ENCODE measurements around the gene LIN37. TPM values are rescaled to one million over a fixed set of nuclear protein-coding genes. Genes with fewer than 3 reads are reported as not detected.

LIN37 gene
- total and polyA plus RNA-seq, 2 of the 13 experiments (the other 11 are each of a cell fraction or from before 2014, with no cell fraction given), result 6.3 to 8.7 TPM

DNA sequence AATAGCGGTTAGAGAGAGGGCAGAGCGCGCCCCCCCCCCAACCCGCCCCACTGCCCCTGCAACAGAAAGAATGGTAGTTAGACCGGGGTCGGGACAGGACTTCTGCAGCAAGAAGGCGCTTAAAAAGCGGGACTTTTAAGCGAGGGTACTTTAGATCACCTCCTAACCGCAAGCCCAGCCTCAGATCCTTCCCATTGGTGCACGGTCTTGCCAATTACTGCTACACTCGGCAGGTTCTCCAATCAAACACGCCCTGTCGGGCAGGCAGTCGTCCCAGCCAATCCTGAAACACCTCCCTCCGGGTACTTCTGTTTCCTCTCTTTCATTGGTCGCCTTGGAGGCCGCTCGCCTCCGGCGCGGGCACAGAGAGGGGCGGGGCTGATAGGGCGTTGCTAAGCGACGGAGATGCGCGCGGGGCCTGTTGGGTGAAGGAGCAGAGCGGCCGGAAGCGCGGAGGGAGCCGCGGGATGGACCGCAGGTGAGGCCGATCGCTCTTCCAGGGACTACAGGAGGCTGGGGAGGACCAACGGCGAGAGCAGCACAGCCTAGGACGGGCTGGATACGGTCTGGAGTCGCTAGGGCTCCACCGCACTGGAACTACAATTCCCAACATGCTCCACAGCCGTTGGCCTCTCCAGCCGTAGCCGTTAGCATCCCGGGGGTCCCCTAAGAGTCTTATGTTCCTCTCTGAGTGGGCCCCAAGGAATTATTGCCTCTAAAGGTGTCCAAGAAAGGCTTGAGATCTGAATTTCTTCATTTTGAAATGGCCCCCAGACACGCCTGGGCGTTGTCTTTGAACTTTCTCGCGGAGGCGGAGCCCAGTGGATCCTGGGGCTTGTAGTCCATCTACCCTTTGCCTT lies 9.6 kb downstream of the LIN37 start, which contains the start of gene PROSER3 (continued):
- TF ChIP-seq RARG (CRISPR knock-in tag; IDR thresholded peaks at IDR 0.05; ENCODE audit: low read depth) (no peak), IRX3 (CRISPR knock-in tag; IDR thresholded peaks at IDR 0.05; ENCODE audit: borderline replicate concordance, low read depth) (no peak), MYC (CRISPR knock-in tag; IDR thresholded peaks at IDR 0.05; ENCODE audit: borderline replicate concordance) (peak; percentile 80), PRPF4 (IDR thresholded peaks at IDR 0.05; ENCODE audit: low read depth, low read length, poor library complexity, severe bottlenecking) (no peak), MXD4 (CRISPR knock-in tag; IDR thresholded peaks at IDR 0.05) (peak; percentile 66; the same call in 1 of the 2 replicates), POGZ (CRISPR knock-in tag; IDR thresholded peaks at IDR 0.05) (no peak), KLF16 (CRISPR knock-in tag; IDR thresholded peaks at IDR 0.05) (no peak), GABPA (IDR thresholded peaks at IDR 0.05; ENCODE audit: low read depth, low read length) (peak; percentile 50), GABPA (CRISPR knock-in tag; IDR thresholded peaks at IDR 0.05; ENCODE audit: low read depth) (peak; percentile 79), RAD51 (IDR thresholded peaks at IDR 0.05; ENCODE audit: borderline replicate concordance) (no peak), SETDB1 (CRISPR knock-in tag; IDR thresholded peaks at IDR 0.05; ENCODE audit: borderline replicate concordance) (no peak), ZNF839 (CRISPR knock-in tag; IDR thresholded peaks at IDR 0.05; ENCODE audit: borderline replicate concordance) (peak; percentile 42; the same call in 1 of the 2 replicates), NFE2L2 (IDR thresholded peaks at IDR 0.05; ENCODE audit: low read length) (no peak), LCORL (IDR thresholded peaks at IDR 0.05) (no peak), LCORL (CRISPR knock-in tag; IDR thresholded peaks at IDR 0.05) (peak; percentile 51), ZNF207 (IDR thresholded peaks at IDR 0.05; ENCODE audit: borderline replicate concordance) (no peak), CREM (IDR thresholded peaks at IDR 0.05) (peak; percentile 73), CREM (CRISPR knock-in tag; IDR thresholded peaks at IDR 0.05) (no peak), ZFAT (CRISPR knock-in tag; conservative IDR thresholded peaks at IDR 0.05) (no peak)
- TF ChIP-seq, protein P1, sequence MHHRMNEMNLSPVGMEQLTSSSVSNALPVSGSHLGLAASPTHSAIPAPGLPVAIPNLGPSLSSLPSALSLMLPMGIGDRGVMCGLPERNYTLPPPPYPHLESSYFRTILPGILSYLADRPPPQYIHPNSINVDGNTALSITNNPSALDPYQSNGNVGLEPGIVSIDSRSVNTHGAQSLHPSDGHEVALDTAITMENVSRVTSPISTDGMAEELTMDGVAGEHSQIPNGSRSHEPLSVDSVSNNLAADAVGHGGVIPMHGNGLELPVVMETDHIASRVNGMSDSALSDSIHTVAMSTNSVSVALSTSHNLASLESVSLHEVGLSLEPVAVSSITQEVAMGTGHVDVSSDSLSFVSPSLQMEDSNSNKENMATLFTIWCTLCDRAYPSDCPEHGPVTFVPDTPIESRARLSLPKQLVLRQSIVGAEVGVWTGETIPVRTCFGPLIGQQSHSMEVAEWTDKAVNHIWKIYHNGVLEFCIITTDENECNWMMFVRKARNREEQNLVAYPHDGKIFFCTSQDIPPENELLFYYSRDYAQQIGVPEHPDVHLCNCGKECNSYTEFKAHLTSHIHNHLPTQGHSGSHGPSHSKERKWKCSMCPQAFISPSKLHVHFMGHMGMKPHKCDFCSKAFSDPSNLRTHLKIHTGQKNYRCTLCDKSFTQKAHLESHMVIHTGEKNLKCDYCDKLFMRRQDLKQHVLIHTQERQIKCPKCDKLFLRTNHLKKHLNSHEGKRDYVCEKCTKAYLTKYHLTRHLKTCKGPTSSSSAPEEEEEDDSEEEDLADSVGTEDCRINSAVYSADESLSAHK (CRISPR knock-in tag; IDR thresholded peaks at IDR 0.05; ENCODE audit: borderline replicate concordance), result no peak
- TF ChIP-seq, protein P2, sequence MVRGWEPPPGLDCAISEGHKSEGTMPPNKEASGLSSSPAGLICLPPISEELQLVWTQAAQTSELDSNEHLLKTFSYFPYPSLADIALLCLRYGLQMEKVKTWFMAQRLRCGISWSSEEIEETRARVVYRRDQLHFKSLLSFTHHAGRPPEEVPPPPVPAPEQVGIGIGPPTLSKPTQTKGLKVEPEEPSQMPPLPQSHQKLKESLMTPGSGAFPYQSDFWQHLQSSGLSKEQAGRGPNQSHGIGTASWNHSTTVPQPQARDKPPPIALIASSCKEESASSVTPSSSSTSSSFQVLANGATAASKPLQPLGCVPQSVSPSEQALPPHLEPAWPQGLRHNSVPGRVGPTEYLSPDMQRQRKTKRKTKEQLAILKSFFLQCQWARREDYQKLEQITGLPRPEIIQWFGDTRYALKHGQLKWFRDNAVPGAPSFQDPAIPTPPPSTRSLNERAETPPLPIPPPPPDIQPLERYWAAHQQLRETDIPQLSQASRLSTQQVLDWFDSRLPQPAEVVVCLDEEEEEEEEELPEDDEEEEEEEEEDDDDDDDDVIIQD (CRISPR knock-in tag; IDR thresholded peaks at IDR 0.05; ENCODE audit: low read depth), result no peak
